Esophagus (tissue), 2 donors: ENCODE measurements around the gene SRP68. TPM values are rescaled to one million over a fixed set of nuclear protein-coding genes. Genes with fewer than 3 reads are reported as not detected.

Experiments
- H3K27ac ChIP-seq, 2 donors: one replicate each; pipeline ENCODE4 v1.5.1; 2013; ENCODE audit warnings: low read depth in 2 of 2, mild to moderate bottlenecking in 2 of 2, inconsistent platforms in 1 of 2, low read length in 1 of 2, moderate library complexity in 1 of 2
- H3K27me3 ChIP-seq, 2 donors: one replicate each; pipeline ENCODE4 v1.6.1; 2013; ENCODE audit warnings: low read length in 2 of 2, control low read depth in 1 of 2, mild to moderate bottlenecking in 1 of 2; ENCODE audit not compliant: insufficient read depth in 2 of 2, control insufficient read depth in 1 of 2
- H3K36me3 ChIP-seq, 2 donors: one replicate each; pipeline ENCODE4 v1.6.1; 2013; ENCODE audit warnings: low read length in 1 of 2; ENCODE audit not compliant: control insufficient read depth in 2 of 2, insufficient read depth in 2 of 2
- H3K4me1 ChIP-seq, 2 donors: one replicate each; pipeline ENCODE4 v1.6.1; 2013; ENCODE audit warnings: low read length in 1 of 2; ENCODE audit not compliant: control insufficient read depth in 2 of 2, insufficient read depth in 2 of 2
- H3K4me3 ChIP-seq, 2 donors: one replicate each; pipeline ENCODE4 v1.5.1; 2013; ENCODE audit warnings: low read length in 2 of 2, mild to moderate bottlenecking in 2 of 2, low read depth in 1 of 2, moderate library complexity in 1 of 2
- H3K9me3 ChIP-seq, 2 donors: one replicate each; pipeline ENCODE4 v1.6.1; 2013; ENCODE audit warnings: mild to moderate bottlenecking in 2 of 2, low read depth in 1 of 2, low read length in 1 of 2, moderate library complexity in 1 of 2; ENCODE audit not compliant: control insufficient read depth in 2 of 2, insufficient read depth in 1 of 2
- WGBS, 2 donors: extraction: QIAGEN DNeasy Blood & Tissue Kit; methylation state at CpG; one replicate each; pipeline ENCODE4 v1.1.7; 2013; 5-methylcytosine and 5-hydroxymethylcytosine counted together
- polyA plus RNA-seq, 2 donors: library from polyadenylated mRNA; stranded (reverse); fragments of 200-250 nt; gene quantifications; one replicate each; pipeline ENCODE4 v1.2.3, GENCODE V29; 2013
- donor health status: healthy with polysubstance abuse.
- donor health status: Bipolar disorder and iron deficiency.

The SRP68 gene
- polyA plus RNA-seq, 2 donors = 34.3 to 57.9 TPM

GRCh38 chr17:76104140-76104895 is 32.0 kb upstream of the SRP68 start:
- H3K36me3 ChIP-seq = peaks cover 5 to 11% of the 10 kb centered on the region in 2 donors
- no peaks in the 10 kb centered on the region for H3K27me3 ChIP-seq
- H3K4me3 ChIP-seq = peak overlapping the region; percentile 70 to 83
- no peaks in the 10 kb centered on the region for H3K9me3 ChIP-seq
- whole genome bisulfite sequencing, 2 donors = 85 to 86% methylated on average over 29 of the region's 29 CpGs
- peak overlapping the region; percentile 79 to 92 for H3K27ac ChIP-seq
- peaks cover 6 to 13% of the 10 kb centered on the region in 2 donors for H3K4me1 ChIP-seq

- peak within 1 kb of the TSS; percentile 70 to 83 for H3K4me3 ChIP-seq
- H3K27me3 ChIP-seq = no peaks in the 10 kb centered on the region
- peaks cover 5 to 11% of the 10 kb centered on the region in 2 donors for H3K36me3 ChIP-seq
- peak within 1 kb of the TSS; percentile 79 to 92 for H3K27ac ChIP-seq
- no peaks in the 10 kb centered on the region for H3K9me3 ChIP-seq
- 3 to 4% methylated on average over 55 of the region's 55 CpGs for WGBS, 2 donors
- H3K4me1 ChIP-seq = peaks cover 6 to 13% of the 10 kb centered on the region in 2 donors
These were observed 31.2 kb upstream of the SRP68 start, which contains the start of gene EXOC7 for GRCh38 chr17:76103274-76104139. Gene EXOC7 (minus strand): TSS chr17:76103787. CDS start chr17:76103692, 95 bp downstream.

GRCh38 chr17:76102944-76103273 is 30.6 kb upstream of the SRP68 start:
- 0 to 5% methylated on average over 4 of the region's 4 CpGs for WGBS, 2 donors
- Histone ChIP-seq H3K27me3 (no peaks in the 10 kb centered on the region), H3K36me3 (peaks cover 5 to 12% of the 10 kb centered on the region in 2 donors)

GRCh38 chr17:76097716-76098295 is 25.5 kb upstream of the SRP68 start:
- 91 to 96% methylated on average over 19 of the region's 19 CpGs for WGBS, 2 donors
- Histone ChIP-seq H3K36me3 (peaks cover 17 to 39% of the 10 kb centered on the region in 2 donors), H3K27ac (no peak overlapping the region), H3K9me3 (no peaks in the 10 kb centered on the region), H3K4me1 (peaks cover 3 to 5% of the 10 kb centered on the region in 2 donors), H3K4me3 (no peak overlapping the region), H3K27me3 (no peaks in the 10 kb centered on the region)

More at GRCh38 chr17:76102944-76103273, 30.6 kb upstream of the SRP68 start:
- Histone ChIP-seq H3K4me1 (peaks cover 6 to 13% of the 10 kb centered on the region in 2 donors), H3K9me3 (no peaks in the 10 kb centered on the region), H3K4me3 (peak overlapping the region; percentile 70 to 83), H3K27ac (peak overlapping the region; percentile 79 to 92)

- WGBS, 2 donors = 87 to 92% methylated on average over 13 of the region's 13 CpGs
These were observed 23.6 kb upstream of the SRP68 start for GRCh38 chr17:76095943-76096342.

GRCh38 chr17:76094046-76094445 is 21.7 kb upstream of the SRP68 start:
- WGBS, 2 donors = 89 to 93% methylated on average over 11 of the region's 11 CpGs
- H3K36me3 ChIP-seq = peaks cover 22 to 54% of the 10 kb centered on the region in 2 donors
- no peak overlapping the region for H3K4me3 ChIP-seq
- no peaks in the 10 kb centered on the region for H3K27me3 ChIP-seq
- no peaks in the 10 kb centered on the region for H3K4me1 ChIP-seq
- no peaks in the 10 kb centered on the region for H3K9me3 ChIP-seq
- H3K27ac ChIP-seq = no peak overlapping the region

More at GRCh38 chr17:76095943-76096342, 23.6 kb upstream of the SRP68 start:
- no peak overlapping the region for H3K27ac ChIP-seq
- H3K36me3 ChIP-seq = peaks cover 16 to 43% of the 10 kb centered on the region in 2 donors
- no peaks in the 10 kb centered on the region for H3K27me3 ChIP-seq
- no peaks in the 10 kb centered on the region for H3K9me3 ChIP-seq
- H3K4me1 ChIP-seq = no peaks in the 10 kb centered on the region
- H3K4me3 ChIP-seq = no peak overlapping the region

GRCh38 chr17:76092526-76093413 is 20.5 kb upstream of the SRP68 start:
- Histone ChIP-seq H3K27me3 (no peaks in the 10 kb centered on the region), H3K36me3 (peaks cover 29 to 64% of the 10 kb centered on the region in 2 donors), H3K4me3 (no peak overlapping the region), H3K27ac (no peak overlapping the region), H3K4me1 (no peaks in the 10 kb centered on the region), H3K9me3 (no peaks in the 10 kb centered on the region)
- 94 to 95% methylated on average over 20 of the region's 20 CpGs for WGBS, 2 donors

- H3K9me3 ChIP-seq = no peaks in the 10 kb centered on the region
- peaks cover 32 to 71% of the 10 kb centered on the region in 2 donors for H3K36me3 ChIP-seq
- WGBS, 2 donors = 76 to 82% methylated on average over 23 of the region's 23 CpGs
- no peak overlapping the region for H3K27ac ChIP-seq
- no peaks in the 10 kb centered on the region for H3K4me1 ChIP-seq
- H3K27me3 ChIP-seq = no peaks in the 10 kb centered on the region
- H3K4me3 ChIP-seq = no peak overlapping the region
These were observed 19.4 kb upstream of the SRP68 start for GRCh38 chr17:76091526-76092286.
